Gastroesophageal sphincter (tissue), 4 donors: ENCODE results near the gene KCNK5. TPM values are rescaled to one million over a fixed set of nuclear protein-coding genes. Genes with fewer than 3 reads are reported as not detected.

Experiments used
- ATAC-seq: fragments of 150-250 bp; one replicate; pipeline ENCODE4 v1.9.1; 2016; ENCODE audit warnings: mild to moderate bottlenecking, moderate library complexity
- H3K27ac ChIP-seq, 4 donors: fragments of 200-600 bp; sonication (generic) in 3 of 4; 1 replicate in 3 of 4; 2 replicates in 1 of 4; pipeline ENCODE4 v1.5.1; 2016 to 2019
- H3K27me3 ChIP-seq: fragments of 200-600 bp; sonication (generic); one replicate; pipeline ENCODE4 v1.5.1; 2019
- H3K36me3 ChIP-seq, 2 donors: fragments of 200-600 bp; sonication (generic); one replicate each; pipeline ENCODE4 v1.5.1; 2019; ENCODE audit warnings: control low read depth in 1 of 2
- H3K4me1 ChIP-seq, 3 donors: fragments of 200-600 bp; sonication (generic); 1 replicate in 2 of 3; 2 replicates in 1 of 3; pipeline ENCODE4 v1.5.1; 2016 to 2019; ENCODE audit warnings: control low read depth in 2 of 3
- H3K4me3 ChIP-seq, 2 donors: fragments of 200-600 bp; sonication (generic); one replicate each; pipeline ENCODE4 v1.5.1; 2019; ENCODE audit warnings: mild to moderate bottlenecking in 1 of 2, moderate library complexity in 1 of 2
- H3K9me3 ChIP-seq, 3 donors: fragments of 200-600 bp; sonication (generic); one replicate each; pipeline ENCODE4 v1.5.1; 2017 to 2019; ENCODE audit warnings: control low read depth in 2 of 3
- CTCF ChIP-seq, 4 experiments: fragments of 200-600 bp in 2 of 4; fragments of 450-650 bp in 2 of 4; sonication (generic) in 1 of 4; IDR thresholded peaks; one replicate each; pipeline ENCODE4 v1.5.1; 2017 to 2019; ENCODE audit warnings: antibody characterized with exemption in 4 of 4, mild to moderate bottlenecking in 2 of 4, moderate library complexity in 2 of 4
- EP300 ChIP-seq: sonication (generic); formaldehyde crosslinking; IDR thresholded peaks from one replicate; pipeline ENCODE4 v1.6.1; 2017; ENCODE audit warnings: antibody characterized with exemption, mild to moderate bottlenecking
- POLR2A ChIP-seq, 2 donors: fragments of 450-650 bp; IDR thresholded peaks; one replicate each; pipeline ENCODE4 v1.6.1; 2017; ENCODE audit warnings: antibody characterized with exemption in 2 of 2, mild to moderate bottlenecking in 2 of 2, moderate library complexity in 1 of 2
- POLR2AphosphoS5 ChIP-seq: sonication (generic); formaldehyde crosslinking; IDR thresholded peaks from one replicate; pipeline ENCODE4 v1.6.1; 2017; ENCODE audit warnings: antibody characterized with exemption
- WGBS, 2 donors: methylation state at CpG; one replicate each; pipeline ENCODE4 v1.1.5; 2018; ENCODE audit warnings: low coverage in 1 of 2; 5-methylcytosine and 5-hydroxymethylcytosine counted together
- total RNA-seq, 4 donors: library from RNA; depleted of rRNA; stranded (reverse); fragments of >200 nt; gene quantifications; one replicate each; pipeline ENCODE4 v1.1.0, GENCODE V29; 2016

KCNK5 gene
- total RNA-seq, 4 donors from 2014 or later: 7.3 to 11.5 (median 8.0) TPM

GRCh38 chr6:39167866-39168625 is 61.2 kb downstream of the KCNK5 start:
- H3K27ac ChIP-seq: no peak overlapping the region
- peaks cover 0 to 18% (median 0%) of the 10 kb centered on the region in 3 donors for H3K9me3 ChIP-seq
- TF ChIP-seq POLR2A (IDR thresholded peaks at IDR 0.05) (no peak), CTCF (IDR thresholded peaks at IDR 0.05) (no peak), POLR2AphosphoS5 (no peak), EP300 (no peak)
- ATAC-seq: no peak
- no peaks in the 10 kb centered on the region for H3K36me3 ChIP-seq
- H3K4me1 ChIP-seq: peaks cover 0 to 4% (median 0%) of the 10 kb centered on the region in 3 donors
- no peak overlapping the region for H3K4me3 ChIP-seq
- 82 to 84% methylated on average over 5 to 8 of the region's 10 CpGs for WGBS, 2 donors
- H3K27me3 ChIP-seq: peaks cover 27% of the 10 kb centered on the region

GRCh38 chr6:39167321-39167720 is 62.0 kb downstream of the KCNK5 start:
- Histone ChIP-seq H3K27me3 (peaks cover 27% of the 10 kb centered on the region), H3K4me1 (peaks cover 0 to 4% (median 0%) of the 10 kb centered on the region in 3 donors), H3K36me3 (no peaks in the 10 kb centered on the region), H3K4me3 (no peak overlapping the region), H3K27ac (no peak overlapping the region), H3K9me3 (peaks cover 0 to 17% (median 0%) of the 10 kb centered on the region in 3 donors)
- 67 to 91% methylated on average over 1 to 4 of the region's 5 CpGs for WGBS, 2 donors
- TF ChIP-seq EP300 (no peak), POLR2A (IDR thresholded peaks at IDR 0.05) (no peak), CTCF (IDR thresholded peaks at IDR 0.05) (no peak), POLR2AphosphoS5 (no peak)
- no peak for ATAC-seq

GRCh38 chr6:39166912-39167290 is 62.4 kb downstream of the KCNK5 start:
- no peak for TF ChIP-seq EP300
- TF ChIP-seq CTCF (IDR thresholded peaks at IDR 0.05): no peak
- TF ChIP-seq POLR2AphosphoS5: no peak
- no peak for TF ChIP-seq POLR2A (IDR thresholded peaks at IDR 0.05)
- 83% methylated on average over 2 of the region's 5 CpGs; no CpG with 5 or more reads in 1 of the 2 donors for WGBS, 2 donors
- Histone ChIP-seq H3K27ac (no peak overlapping the region), H3K4me3 (no peak overlapping the region), H3K36me3 (no peaks in the 10 kb centered on the region), H3K27me3 (peaks cover 27% of the 10 kb centered on the region), H3K9me3 (peaks cover 0 to 13% (median 0%) of the 10 kb centered on the region in 3 donors), H3K4me1 (peaks cover 0 to 4% (median 0%) of the 10 kb centered on the region in 3 donors)
- no peak for ATAC-seq

- Histone ChIP-seq H3K9me3 (peaks cover 0 to 7% (median 0%) of the 10 kb centered on the region in 3 donors), H3K27ac (no peak overlapping the region), H3K36me3 (no peaks in the 10 kb centered on the region), H3K4me1 (peaks cover 0 to 4% (median 0%) of the 10 kb centered on the region in 3 donors), H3K27me3 (peaks cover 25% of the 10 kb centered on the region), H3K4me3 (no peak overlapping the region)
- 7 to 9% methylated on average over 3 to 5 of the region's 20 CpGs for WGBS, 2 donors
- TF ChIP-seq POLR2AphosphoS5: no peak
- no peak for TF ChIP-seq POLR2A (IDR thresholded peaks at IDR 0.05)
- TF ChIP-seq EP300: no peak
- peak; percentile 55 to 89 (median 68) for TF ChIP-seq CTCF (IDR thresholded peaks at IDR 0.05)
- peak; percentile 49 for ATAC-seq
These were observed 62.9 kb downstream of the KCNK5 start for GRCh38 chr6:39166189-39166911.
